Hepatocyte (in vitro differentiated cells): ENCODE data around the gene PRDM13.

Experiments
- EZH2 ChIP-seq: fragments of 200-600 bp; sonication (generic); IDR thresholded peaks from 2 replicates; pipeline ENCODE4 v1.6.1; 2016; ENCODE audit warnings: antibody characterized with exemption, mild to moderate bottlenecking, borderline replicate concordance
- TF ChIP-seq, protein P1 (sequence below): fragments of 200-600 bp; sonication (generic); IDR thresholded peaks from 2 replicates; pipeline ENCODE4 v1.5.1; 2016; ENCODE audit warnings: antibody characterized with exemption, mild to moderate bottlenecking; ENCODE audit not compliant: poor library complexity

GRCh38 chr6:99573980-99574617 is 32.5 kb upstream of the PRDM13 start:
- TF ChIP-seq, protein P1, sequence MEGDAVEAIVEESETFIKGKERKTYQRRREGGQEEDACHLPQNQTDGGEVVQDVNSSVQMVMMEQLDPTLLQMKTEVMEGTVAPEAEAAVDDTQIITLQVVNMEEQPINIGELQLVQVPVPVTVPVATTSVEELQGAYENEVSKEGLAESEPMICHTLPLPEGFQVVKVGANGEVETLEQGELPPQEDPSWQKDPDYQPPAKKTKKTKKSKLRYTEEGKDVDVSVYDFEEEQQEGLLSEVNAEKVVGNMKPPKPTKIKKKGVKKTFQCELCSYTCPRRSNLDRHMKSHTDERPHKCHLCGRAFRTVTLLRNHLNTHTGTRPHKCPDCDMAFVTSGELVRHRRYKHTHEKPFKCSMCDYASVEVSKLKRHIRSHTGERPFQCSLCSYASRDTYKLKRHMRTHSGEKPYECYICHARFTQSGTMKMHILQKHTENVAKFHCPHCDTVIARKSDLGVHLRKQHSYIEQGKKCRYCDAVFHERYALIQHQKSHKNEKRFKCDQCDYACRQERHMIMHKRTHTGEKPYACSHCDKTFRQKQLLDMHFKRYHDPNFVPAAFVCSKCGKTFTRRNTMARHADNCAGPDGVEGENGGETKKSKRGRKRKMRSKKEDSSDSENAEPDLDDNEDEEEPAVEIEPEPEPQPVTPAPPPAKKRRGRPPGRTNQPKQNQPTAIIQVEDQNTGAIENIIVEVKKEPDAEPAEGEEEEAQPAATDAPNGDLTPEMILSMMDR: no peak
- no peak for TF ChIP-seq EZH2
